ENCODE data around the gene MST1.

GRCh38 chr3:49665822-49666519 is 23.3 kb downstream of the MST1 start:
- no peak for TF ChIP-seq U2AF2 (optimal IDR thresholded peaks at IDR 0.05; ENCODE audit: low read depth, low read length)
- TF ChIP-seq FOXM1 (IDR thresholded peaks at IDR 0.05; ENCODE audit: low read depth) = no peak
- TF ChIP-seq FOXM1 (CRISPR knock-in tag; IDR thresholded peaks at IDR 0.05; ENCODE audit: low read depth) = no peak
- TF ChIP-seq POLR2A (conservative IDR thresholded peaks at IDR 0.05) = no peak
- TF ChIP-seq POLR2AphosphoS5 (IDR thresholded peaks at IDR 0.05; ENCODE audit: control insufficient read depth, insufficient read depth, low read depth, low read length) = no peak
- TF ChIP-seq ARID3B (CRISPR knock-in tag; IDR thresholded peaks at IDR 0.05; ENCODE audit: borderline replicate concordance) = no peak
- TF ChIP-seq, protein P1, sequence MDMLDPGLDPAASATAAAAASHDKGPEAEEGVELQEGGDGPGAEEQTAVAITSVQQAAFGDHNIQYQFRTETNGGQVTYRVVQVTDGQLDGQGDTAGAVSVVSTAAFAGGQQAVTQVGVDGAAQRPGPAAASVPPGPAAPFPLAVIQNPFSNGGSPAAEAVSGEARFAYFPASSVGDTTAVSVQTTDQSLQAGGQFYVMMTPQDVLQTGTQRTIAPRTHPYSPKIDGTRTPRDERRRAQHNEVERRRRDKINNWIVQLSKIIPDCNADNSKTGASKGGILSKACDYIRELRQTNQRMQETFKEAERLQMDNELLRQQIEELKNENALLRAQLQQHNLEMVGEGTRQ (CRISPR knock-in tag; IDR thresholded peaks at IDR 0.05) = no peak
- TF ChIP-seq MYC (IDR thresholded peaks at IDR 0.05; ENCODE audit: low read depth, low read length) = no peak
- no peak for TF ChIP-seq MYC (CRISPR knock-in tag; IDR thresholded peaks at IDR 0.05; ENCODE audit: borderline replicate concordance, low read depth)
- no peak for TF ChIP-seq ZFP30 (CRISPR knock-in tag; IDR thresholded peaks at IDR 0.05; ENCODE audit: borderline replicate concordance)
- TF ChIP-seq CBX2 (IDR thresholded peaks at IDR 0.05; ENCODE audit: insufficient read depth, low read length, poor library complexity, severe bottlenecking) = no peak
